Measurements from ENCODE around the gene LYPD6B. TPM values are rescaled to one million over a fixed set of nuclear protein-coding genes. Genes with fewer than 3 reads are reported as not detected.

Gene LYPD6B
- polyA plus RNA-seq, 3 donors = not detected

DNA sequence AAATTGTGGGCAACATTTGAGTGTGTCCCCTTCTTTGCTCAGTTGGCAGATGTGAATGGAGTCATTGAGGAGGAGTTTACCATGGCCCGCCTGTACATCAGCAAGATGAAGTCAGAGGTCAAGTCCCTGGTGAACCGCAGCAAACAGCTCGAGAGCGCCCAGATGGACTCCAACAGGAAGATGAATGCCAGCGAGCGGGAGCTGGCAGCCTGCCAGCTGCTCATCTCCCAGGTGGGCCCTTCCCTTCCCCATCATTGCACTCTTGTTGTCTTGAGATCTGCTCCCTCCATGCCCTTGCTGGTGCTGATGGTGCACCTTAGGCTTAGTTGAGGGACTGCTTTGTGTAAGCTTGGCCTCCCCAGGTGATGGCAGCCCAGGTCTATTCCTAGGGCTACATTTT, 47.5 kb upstream of the LYPD6B start:
- H3K79me2 ChIP-seq (ENCODE audit: insufficient read depth, low read length) = no peaks in the 10 kb centered on the region
- H3K27me3 ChIP-seq (ENCODE audit: control insufficient read depth in 2 of 2, insufficient read depth in 2 of 2, low read length in 2 of 2) = no peaks in the 10 kb centered on the region
- H3K36me3 ChIP-seq (replicated peaks in 1 of 2; ENCODE audit: control insufficient read depth in 1 of 2, insufficient read depth in 2 of 2, low read length in 2 of 2) = no peaks in the 10 kb centered on the region
- H3K9me3 ChIP-seq (replicated peaks in 1 of 2; ENCODE audit: control insufficient read depth in 1 of 2, insufficient read depth in 1 of 2, low read length in 2 of 2) = no peaks in the 10 kb centered on the region
- TF ChIP-seq, protein P1, sequence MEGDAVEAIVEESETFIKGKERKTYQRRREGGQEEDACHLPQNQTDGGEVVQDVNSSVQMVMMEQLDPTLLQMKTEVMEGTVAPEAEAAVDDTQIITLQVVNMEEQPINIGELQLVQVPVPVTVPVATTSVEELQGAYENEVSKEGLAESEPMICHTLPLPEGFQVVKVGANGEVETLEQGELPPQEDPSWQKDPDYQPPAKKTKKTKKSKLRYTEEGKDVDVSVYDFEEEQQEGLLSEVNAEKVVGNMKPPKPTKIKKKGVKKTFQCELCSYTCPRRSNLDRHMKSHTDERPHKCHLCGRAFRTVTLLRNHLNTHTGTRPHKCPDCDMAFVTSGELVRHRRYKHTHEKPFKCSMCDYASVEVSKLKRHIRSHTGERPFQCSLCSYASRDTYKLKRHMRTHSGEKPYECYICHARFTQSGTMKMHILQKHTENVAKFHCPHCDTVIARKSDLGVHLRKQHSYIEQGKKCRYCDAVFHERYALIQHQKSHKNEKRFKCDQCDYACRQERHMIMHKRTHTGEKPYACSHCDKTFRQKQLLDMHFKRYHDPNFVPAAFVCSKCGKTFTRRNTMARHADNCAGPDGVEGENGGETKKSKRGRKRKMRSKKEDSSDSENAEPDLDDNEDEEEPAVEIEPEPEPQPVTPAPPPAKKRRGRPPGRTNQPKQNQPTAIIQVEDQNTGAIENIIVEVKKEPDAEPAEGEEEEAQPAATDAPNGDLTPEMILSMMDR (IDR thresholded peaks at IDR 0.05) = no peak
- no peak overlapping the region for H3K9ac ChIP-seq (ENCODE audit: insufficient read depth, low read length, poor library complexity, severe bottlenecking)
- Mint-ChIP-seq H3K27ac (no peak overlapping the region), H3K4me1 (peaks cover 17% of the 10 kb centered on the region), H3K36me3 (no peaks in the 10 kb centered on the region), H3K9me3 (no peaks in the 10 kb centered on the region), H3K27me3 (ENCODE audit: low read depth in 3 of 3) (peaks cover 0 to 2% (median 2%) of the 10 kb centered on the region in 3 donors), H3K4me3 (no peak overlapping the region)
- H3K4me2 ChIP-seq (replicated peaks; ENCODE audit: extremely low read depth, low read length, poor library complexity, severe bottlenecking) = no peak overlapping the region
- H4K20me1 ChIP-seq (ENCODE audit: insufficient read depth, low read length) = no peaks in the 10 kb centered on the region
- H3K4me3 ChIP-seq (replicated peaks in 1 of 3; ENCODE audit: low read depth in 2 of 3, low read length in 3 of 3) = no peak overlapping the region
- H3K27ac ChIP-seq (ENCODE audit: low read depth in 1 of 2, low read length in 2 of 2) = no peak overlapping the region
- no peak for DNase-seq
- H2AFZ ChIP-seq (ENCODE audit: insufficient read depth, low read depth, low read length, poor library complexity, severe bottlenecking) = no peak overlapping the region
- peaks cover 7 to 8% of the 10 kb centered on the region in 2 donors for H3K4me1 ChIP-seq (ENCODE audit: control insufficient read depth in 1 of 2, insufficient read depth in 2 of 2, low read length in 2 of 2)
- WGBS (ENCODE audit: insufficient coverage) = no CpG with 5 or more reads among the region's 6 CpGs
- intact Hi-C loops (cut with micrococcal nuclease) = loop anchor here in 1 of 2 donors (10.0 kb wide), 1 partner anchor 1056 kb away; no protein-coding TSS in a partner anchor

DNA sequence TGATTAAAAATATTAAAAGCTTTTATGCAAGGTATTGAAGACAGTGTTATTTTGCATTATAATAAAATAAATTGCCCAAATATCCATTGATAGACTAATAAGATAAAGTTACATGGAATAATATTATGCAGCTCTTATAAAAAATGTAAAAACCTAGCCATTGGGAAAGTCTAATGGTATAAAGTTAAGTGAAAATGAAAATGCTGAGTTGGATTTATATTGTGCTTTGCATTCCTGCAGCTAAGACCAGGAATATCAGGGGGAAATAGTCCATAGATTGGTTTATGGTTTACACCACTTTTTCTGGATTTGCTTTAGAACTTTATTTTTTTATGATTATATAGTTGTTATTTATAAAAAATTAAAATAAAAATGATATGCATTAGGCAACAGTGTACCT, 46.1 kb upstream of the LYPD6B start:
- intact Hi-C loops (cut with micrococcal nuclease) = loop anchor here in 1 of 2 donors (10.0 kb wide), 1 partner anchor 1058 kb away; no protein-coding TSS in a partner anchor
- DNase-seq = no peak
- Histone ChIP-seq H3K4me1 (ENCODE audit: control insufficient read depth in 1 of 2, insufficient read depth in 2 of 2, low read length in 2 of 2) (peaks cover 4% of the 10 kb centered on the region in 2 donors), H2AFZ (ENCODE audit: insufficient read depth, low read depth, low read length, poor library complexity, severe bottlenecking) (no peak overlapping the region), H4K20me1 (ENCODE audit: insufficient read depth, low read length) (no peaks in the 10 kb centered on the region), H3K27ac (ENCODE audit: low read depth in 1 of 2, low read length in 2 of 2) (no peak overlapping the region), H3K27me3 (ENCODE audit: control insufficient read depth in 2 of 2, insufficient read depth in 2 of 2, low read length in 2 of 2) (no peaks in the 10 kb centered on the region), H3K4me2 (replicated peaks; ENCODE audit: extremely low read depth, low read length, poor library complexity, severe bottlenecking) (no peak overlapping the region), H3K4me3 (replicated peaks in 1 of 3; ENCODE audit: low read depth in 2 of 3, low read length in 3 of 3) (no peak overlapping the region), H3K9me3 (replicated peaks in 1 of 2; ENCODE audit: control insufficient read depth in 1 of 2, insufficient read depth in 1 of 2, low read length in 2 of 2) (no peaks in the 10 kb centered on the region), H3K79me2 (ENCODE audit: insufficient read depth, low read length) (no peaks in the 10 kb centered on the region), H3K9ac (ENCODE audit: insufficient read depth, low read length, poor library complexity, severe bottlenecking) (no peak overlapping the region), H3K36me3 (replicated peaks in 1 of 2; ENCODE audit: control insufficient read depth in 1 of 2, insufficient read depth in 2 of 2, low read length in 2 of 2) (no peaks in the 10 kb centered on the region)
- Mint-ChIP-seq H3K36me3 (no peaks in the 10 kb centered on the region), H3K4me3 (no peak overlapping the region), H3K4me1 (peaks cover 11% of the 10 kb centered on the region), H3K27me3 (ENCODE audit: low read depth in 3 of 3) (peaks cover 0 to 4% (median 2%) of the 10 kb centered on the region in 3 donors), H3K27ac (no peak overlapping the region), H3K9me3 (no peaks in the 10 kb centered on the region)
- TF ChIP-seq, protein P1 (IDR thresholded peaks at IDR 0.05) = no peak
